ENCODE data around the gene ZNF574. TPM values are rescaled to one million over a fixed set of nuclear protein-coding genes. Genes with fewer than 3 reads are reported as not detected.

The ZNF574 gene
- total and polyA plus RNA-seq, 2 donors (not counting 1 experiment from before 2014, with no cell fraction given): 5.1 to 9.9 TPM

DNA sequence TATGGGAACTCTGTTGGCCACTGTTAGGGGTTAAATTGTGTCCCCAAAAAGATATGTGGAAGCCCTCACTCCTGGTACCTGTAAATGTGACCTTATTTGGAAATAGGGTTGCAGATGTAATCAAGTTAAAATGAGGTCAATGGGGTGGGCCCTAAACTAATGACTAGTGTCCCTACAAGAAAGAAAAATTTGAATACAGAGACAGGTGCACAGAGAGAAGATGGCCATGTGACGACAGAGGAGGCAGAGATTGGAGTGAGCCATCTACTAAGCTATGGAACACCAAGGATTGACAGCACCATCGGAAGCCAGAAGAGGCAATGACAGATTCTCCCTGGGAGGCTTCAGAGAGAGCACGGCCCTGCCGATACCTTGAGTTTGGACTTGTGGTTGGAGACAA, 39.7 kb downstream of the ZNF574 start:
- Histone ChIP-seq H3K9ac (ENCODE audit: insufficient read depth, low read length) (no peak overlapping the region), H3K27ac (ENCODE audit: insufficient read depth, low read length) (no peak overlapping the region)

DNA sequence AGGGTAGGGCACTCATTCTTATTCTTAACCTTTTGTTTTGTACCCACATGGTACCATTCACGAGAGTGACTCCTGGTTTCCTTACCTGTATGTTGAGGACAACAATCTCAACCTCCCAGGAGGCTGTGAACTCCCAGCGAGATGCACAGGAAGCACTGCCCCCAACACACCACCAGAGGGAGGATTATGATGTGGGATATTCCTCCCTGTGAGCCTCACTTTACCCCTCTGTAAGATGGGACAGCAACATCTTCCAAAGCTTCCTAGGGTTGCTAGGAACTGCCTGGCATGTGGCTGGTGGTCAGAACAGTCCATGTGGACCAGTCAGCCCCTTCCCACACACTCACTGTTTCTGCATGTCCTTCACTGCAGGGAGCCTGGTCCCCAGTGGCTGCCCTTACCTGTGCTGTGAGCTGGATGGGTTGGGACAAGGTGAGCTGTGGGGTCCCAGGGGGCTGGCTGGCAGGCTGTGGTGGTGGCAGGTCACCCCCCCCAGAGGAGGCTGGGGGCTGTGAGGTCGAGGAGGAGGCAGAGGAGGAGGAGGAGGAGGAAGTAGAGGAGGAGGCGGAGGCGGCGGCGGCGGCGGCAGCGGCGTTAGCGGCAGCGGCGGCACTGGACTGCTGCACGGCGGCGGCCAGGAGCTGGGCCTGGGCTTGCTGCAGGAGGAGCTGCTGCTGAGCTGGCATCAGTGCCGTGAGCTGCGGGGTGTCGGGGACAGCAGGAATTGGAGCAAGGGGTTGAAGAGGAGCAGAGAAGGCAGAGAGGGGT, 40.5 kb downstream of the ZNF574 start:
- H3K4me3 ChIP-seq (replicated peaks in 1 of 4; ENCODE audit: control extremely low read depth in 1 of 4, insufficient read depth in 1 of 4, low read depth in 3 of 4, low read length in 4 of 4): no peak overlapping the region
- TF ChIP-seq EZH2 (IDR thresholded peaks at IDR 0.05; ENCODE audit: low read length, missing control alignments): no peak
- TF ChIP-seq, protein P1, sequence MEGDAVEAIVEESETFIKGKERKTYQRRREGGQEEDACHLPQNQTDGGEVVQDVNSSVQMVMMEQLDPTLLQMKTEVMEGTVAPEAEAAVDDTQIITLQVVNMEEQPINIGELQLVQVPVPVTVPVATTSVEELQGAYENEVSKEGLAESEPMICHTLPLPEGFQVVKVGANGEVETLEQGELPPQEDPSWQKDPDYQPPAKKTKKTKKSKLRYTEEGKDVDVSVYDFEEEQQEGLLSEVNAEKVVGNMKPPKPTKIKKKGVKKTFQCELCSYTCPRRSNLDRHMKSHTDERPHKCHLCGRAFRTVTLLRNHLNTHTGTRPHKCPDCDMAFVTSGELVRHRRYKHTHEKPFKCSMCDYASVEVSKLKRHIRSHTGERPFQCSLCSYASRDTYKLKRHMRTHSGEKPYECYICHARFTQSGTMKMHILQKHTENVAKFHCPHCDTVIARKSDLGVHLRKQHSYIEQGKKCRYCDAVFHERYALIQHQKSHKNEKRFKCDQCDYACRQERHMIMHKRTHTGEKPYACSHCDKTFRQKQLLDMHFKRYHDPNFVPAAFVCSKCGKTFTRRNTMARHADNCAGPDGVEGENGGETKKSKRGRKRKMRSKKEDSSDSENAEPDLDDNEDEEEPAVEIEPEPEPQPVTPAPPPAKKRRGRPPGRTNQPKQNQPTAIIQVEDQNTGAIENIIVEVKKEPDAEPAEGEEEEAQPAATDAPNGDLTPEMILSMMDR (conservative IDR thresholded peaks at IDR 0.05 in 1 of 2, IDR thresholded peaks at IDR 0.05 in 1 of 2; ENCODE audit: low read depth in 1 of 2, low read length in 2 of 2): peak in 1 of 2 donors; percentile 18
- H3K9me3 ChIP-seq (ENCODE audit: control insufficient read depth, insufficient read depth, low read depth, low read length): no peaks in the 10 kb centered on the region
- H2AFZ ChIP-seq (ENCODE audit: low read length): no peak overlapping the region
- no peak overlapping the region for H3K4me2 ChIP-seq (ENCODE audit: extremely low read depth, insufficient read depth, low read length)
- H3K27ac ChIP-seq (ENCODE audit: insufficient read depth, low read length): no peak overlapping the region
- no peaks in the 10 kb centered on the region for H3K79me2 ChIP-seq (ENCODE audit: control insufficient read depth, insufficient read depth, low read length)
- H3K36me3 ChIP-seq (ENCODE audit: control insufficient read depth, insufficient read depth, low read length): no peaks in the 10 kb centered on the region
- no peaks in the 10 kb centered on the region for H4K20me1 ChIP-seq (ENCODE audit: control insufficient read depth, extremely low read depth, insufficient read depth, low read length)
- H3K4me1 ChIP-seq (ENCODE audit: control insufficient read depth, extremely low read depth, insufficient read depth, low read length): peaks cover 33% of the 10 kb centered on the region
- no peak for DNase-seq (ENCODE audit: low read depth in 2 of 2)
- H3K27me3 ChIP-seq (ENCODE audit: control insufficient read depth, insufficient read depth, low read length): no peaks in the 10 kb centered on the region
- H3K9ac ChIP-seq (ENCODE audit: insufficient read depth, low read length): no peak overlapping the region

More for the DNA sequence above, 39.7 kb downstream of the ZNF574 start:
- Histone ChIP-seq H3K9me3 (ENCODE audit: control insufficient read depth, insufficient read depth, low read depth, low read length) (no peaks in the 10 kb centered on the region), H3K4me2 (ENCODE audit: extremely low read depth, insufficient read depth, low read length) (no peak overlapping the region), H4K20me1 (ENCODE audit: control insufficient read depth, extremely low read depth, insufficient read depth, low read length) (no peaks in the 10 kb centered on the region), H3K79me2 (ENCODE audit: control insufficient read depth, insufficient read depth, low read length) (no peaks in the 10 kb centered on the region), H3K4me1 (ENCODE audit: control insufficient read depth, extremely low read depth, insufficient read depth, low read length) (peaks cover 32% of the 10 kb centered on the region), H3K36me3 (ENCODE audit: control insufficient read depth, insufficient read depth, low read length) (no peaks in the 10 kb centered on the region), H2AFZ (ENCODE audit: low read length) (no peak overlapping the region), H3K27me3 (ENCODE audit: control insufficient read depth, insufficient read depth, low read length) (no peaks in the 10 kb centered on the region), H3K4me3 (replicated peaks in 1 of 4; ENCODE audit: control extremely low read depth in 1 of 4, insufficient read depth in 1 of 4, low read depth in 3 of 4, low read length in 4 of 4) (no peak overlapping the region)
- DNase-seq (ENCODE audit: low read depth in 2 of 2): no peak
- TF ChIP-seq, protein P1 (conservative IDR thresholded peaks at IDR 0.05 in 1 of 2, IDR thresholded peaks at IDR 0.05 in 1 of 2; ENCODE audit: low read depth in 1 of 2, low read length in 2 of 2): no peak
- no peak for TF ChIP-seq EZH2 (IDR thresholded peaks at IDR 0.05; ENCODE audit: low read length, missing control alignments)

DNA sequence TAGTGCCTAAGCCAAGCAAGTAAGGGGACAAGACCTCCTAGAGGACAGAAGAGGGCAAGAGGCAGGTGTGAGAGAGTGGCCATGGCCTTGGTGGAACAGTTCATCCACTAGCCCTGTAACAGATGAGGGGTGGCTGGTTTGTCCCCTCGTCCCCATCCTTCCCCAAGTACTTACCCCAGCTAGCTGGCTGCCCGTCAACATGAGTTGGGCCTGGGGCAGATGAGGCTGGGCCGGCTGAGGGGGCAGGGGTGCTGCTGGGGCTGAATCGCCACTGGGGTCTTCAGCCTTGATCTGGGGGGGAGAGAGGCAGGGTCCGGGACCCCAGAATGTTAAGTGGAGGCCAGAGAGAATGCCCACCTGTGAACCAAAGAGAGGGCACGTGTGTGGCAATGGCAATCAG, 41.1 kb downstream of the ZNF574 start:
- Histone ChIP-seq H3K27me3 (ENCODE audit: control insufficient read depth, insufficient read depth, low read length) (no peaks in the 10 kb centered on the region), H3K4me3 (replicated peaks in 1 of 4; ENCODE audit: control extremely low read depth in 1 of 4, insufficient read depth in 1 of 4, low read depth in 3 of 4, low read length in 4 of 4) (no peak overlapping the region), H3K79me2 (ENCODE audit: control insufficient read depth, insufficient read depth, low read length) (no peaks in the 10 kb centered on the region), H3K4me1 (ENCODE audit: control insufficient read depth, extremely low read depth, insufficient read depth, low read length) (peaks cover 32% of the 10 kb centered on the region), H3K9ac (ENCODE audit: insufficient read depth, low read length) (no peak overlapping the region), H3K27ac (ENCODE audit: insufficient read depth, low read length) (no peak overlapping the region), H3K9me3 (ENCODE audit: control insufficient read depth, insufficient read depth, low read depth, low read length) (no peaks in the 10 kb centered on the region), H3K36me3 (ENCODE audit: control insufficient read depth, insufficient read depth, low read length) (no peaks in the 10 kb centered on the region), H3K4me2 (ENCODE audit: extremely low read depth, insufficient read depth, low read length) (no peak overlapping the region), H2AFZ (ENCODE audit: low read length) (no peak overlapping the region), H4K20me1 (ENCODE audit: control insufficient read depth, extremely low read depth, insufficient read depth, low read length) (no peaks in the 10 kb centered on the region)
- no peak for DNase-seq (ENCODE audit: low read depth in 2 of 2)
- TF ChIP-seq EZH2 (IDR thresholded peaks at IDR 0.05; ENCODE audit: low read length, missing control alignments): no peak
- TF ChIP-seq, protein P1 (conservative IDR thresholded peaks at IDR 0.05 in 1 of 2, IDR thresholded peaks at IDR 0.05 in 1 of 2; ENCODE audit: low read depth in 1 of 2, low read length in 2 of 2): no peak

Data from fibroblast of lung (primary cell).